Measurements from ENCODE around the gene SRF. TPM values are rescaled to one million over a fixed set of nuclear protein-coding genes. Genes with fewer than 3 reads are reported as not detected.

The SRF gene
- total RNA-seq, 1 experiment from 2014 or later = 31.3 TPM

DNA sequence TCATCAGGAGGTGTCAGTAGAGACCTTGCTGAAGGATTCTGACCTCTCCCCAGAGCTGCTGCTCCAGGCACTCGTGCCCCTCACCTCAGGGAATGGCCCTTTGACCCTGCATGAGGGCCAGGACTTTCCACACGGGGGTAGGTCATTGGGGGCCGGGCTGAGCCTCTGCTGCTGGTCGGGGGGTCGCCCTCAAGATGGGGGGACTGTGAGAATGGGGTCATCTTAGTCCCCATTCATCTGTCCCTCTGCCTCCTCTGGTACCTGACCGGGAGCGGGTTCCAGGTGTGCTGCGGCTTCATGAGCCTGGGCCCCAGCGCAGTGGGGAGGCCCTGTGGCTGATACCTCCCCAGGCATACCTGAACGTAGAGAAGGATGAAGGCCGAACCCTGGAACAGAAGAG is 42.4 kb downstream of the SRF start:
- Histone ChIP-seq H3K36me3 (ENCODE audit: control insufficient read depth, insufficient read depth, low read length) (no peaks in the 10 kb centered on the region), H3K4me3 (ENCODE audit: low read depth, low read length) (no peak overlapping the region), H3K27me3 (replicated peaks; ENCODE audit: control insufficient read depth, insufficient read depth, low read length) (no peaks in the 10 kb centered on the region), H3K9me3 (no peaks in the 10 kb centered on the region), H3K4me1 (no peaks in the 10 kb centered on the region)
- Mint-ChIP-seq H3K36me3 (ENCODE audit: insufficient read depth, unreplicated experiment) (no peaks in the 10 kb centered on the region), H3K4me1 (ENCODE audit: low read depth, unreplicated experiment) (no peaks in the 10 kb centered on the region), H3K27ac (ENCODE audit: unreplicated experiment) (no peak overlapping the region), H3K27me3 (ENCODE audit: insufficient read depth, unreplicated experiment) (no peaks in the 10 kb centered on the region), H3K9me3 (ENCODE audit: unreplicated experiment) (no peaks in the 10 kb centered on the region), H3K4me3 (ENCODE audit: unreplicated experiment) (no peak overlapping the region)
- DNase-seq = no peak
- ChIA-PET POLR2A (no interaction called here), CTCF (no interaction called here)
- intact Hi-C loops (cut with micrococcal nuclease; ENCODE audit: unreplicated experiment) = no loop called here
- TF ChIP-seq, protein P1, sequence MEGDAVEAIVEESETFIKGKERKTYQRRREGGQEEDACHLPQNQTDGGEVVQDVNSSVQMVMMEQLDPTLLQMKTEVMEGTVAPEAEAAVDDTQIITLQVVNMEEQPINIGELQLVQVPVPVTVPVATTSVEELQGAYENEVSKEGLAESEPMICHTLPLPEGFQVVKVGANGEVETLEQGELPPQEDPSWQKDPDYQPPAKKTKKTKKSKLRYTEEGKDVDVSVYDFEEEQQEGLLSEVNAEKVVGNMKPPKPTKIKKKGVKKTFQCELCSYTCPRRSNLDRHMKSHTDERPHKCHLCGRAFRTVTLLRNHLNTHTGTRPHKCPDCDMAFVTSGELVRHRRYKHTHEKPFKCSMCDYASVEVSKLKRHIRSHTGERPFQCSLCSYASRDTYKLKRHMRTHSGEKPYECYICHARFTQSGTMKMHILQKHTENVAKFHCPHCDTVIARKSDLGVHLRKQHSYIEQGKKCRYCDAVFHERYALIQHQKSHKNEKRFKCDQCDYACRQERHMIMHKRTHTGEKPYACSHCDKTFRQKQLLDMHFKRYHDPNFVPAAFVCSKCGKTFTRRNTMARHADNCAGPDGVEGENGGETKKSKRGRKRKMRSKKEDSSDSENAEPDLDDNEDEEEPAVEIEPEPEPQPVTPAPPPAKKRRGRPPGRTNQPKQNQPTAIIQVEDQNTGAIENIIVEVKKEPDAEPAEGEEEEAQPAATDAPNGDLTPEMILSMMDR (IDR thresholded peaks at IDR 0.05; ENCODE audit: insufficient read depth in 1 of 2, low read depth in 1 of 2, low read length in 1 of 2, severe bottlenecking in 1 of 2, unreplicated experiment in 1 of 2) = no peak
- BruUV-seq (replicated peaks) = no TSS peak

DNA sequence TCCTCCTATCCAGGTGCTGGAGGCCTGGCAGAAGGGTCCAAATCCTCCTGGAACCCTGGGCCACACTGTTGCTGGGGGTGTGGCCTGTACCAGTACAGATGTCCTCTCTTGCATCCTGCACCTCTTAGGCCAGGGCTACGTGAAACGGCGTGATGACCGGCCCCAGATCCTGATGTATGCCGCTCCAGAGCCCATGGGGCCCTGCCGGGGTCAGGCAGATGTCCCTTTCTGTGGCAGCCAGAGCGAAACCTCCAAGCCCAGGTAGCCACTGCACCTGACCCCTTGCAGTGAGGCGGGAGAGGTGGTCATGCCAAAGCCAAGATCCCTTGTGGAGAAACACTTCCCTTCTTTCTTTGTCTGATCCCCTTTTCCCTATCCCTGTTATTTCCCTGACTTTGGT is 44.0 kb downstream of the SRF start:
- intact Hi-C loops (cut with micrococcal nuclease; ENCODE audit: unreplicated experiment) = no loop called here
- no peaks in the 10 kb centered on the region for H3K4me1 ChIP-seq
- BruUV-seq (replicated peaks) = no TSS peak
- TF ChIP-seq, protein P1 (IDR thresholded peaks at IDR 0.05; ENCODE audit: insufficient read depth in 1 of 2, low read depth in 1 of 2, low read length in 1 of 2, severe bottlenecking in 1 of 2, unreplicated experiment in 1 of 2) = no peak
- H3K36me3 Mint-ChIP-seq (ENCODE audit: insufficient read depth, unreplicated experiment) = no peaks in the 10 kb centered on the region
- no peaks in the 10 kb centered on the region for H3K9me3 ChIP-seq
- no peak overlapping the region for H3K27ac Mint-ChIP-seq (ENCODE audit: unreplicated experiment)
- POLR2A ChIA-PET = no interaction called here
- H3K4me3 ChIP-seq (ENCODE audit: low read depth, low read length) = no peak overlapping the region
- H3K9me3 Mint-ChIP-seq (ENCODE audit: unreplicated experiment) = no peaks in the 10 kb centered on the region
- no peaks in the 10 kb centered on the region for H3K27me3 Mint-ChIP-seq (ENCODE audit: insufficient read depth, unreplicated experiment)
- no peak overlapping the region for H3K4me3 Mint-ChIP-seq (ENCODE audit: unreplicated experiment)
- no peaks in the 10 kb centered on the region for H3K27me3 ChIP-seq (replicated peaks; ENCODE audit: control insufficient read depth, insufficient read depth, low read length)
- H3K36me3 ChIP-seq (ENCODE audit: control insufficient read depth, insufficient read depth, low read length) = no peaks in the 10 kb centered on the region
- no peak for DNase-seq
- CTCF ChIA-PET = no interaction called here
- H3K4me1 Mint-ChIP-seq (ENCODE audit: low read depth, unreplicated experiment) = no peaks in the 10 kb centered on the region

DNA sequence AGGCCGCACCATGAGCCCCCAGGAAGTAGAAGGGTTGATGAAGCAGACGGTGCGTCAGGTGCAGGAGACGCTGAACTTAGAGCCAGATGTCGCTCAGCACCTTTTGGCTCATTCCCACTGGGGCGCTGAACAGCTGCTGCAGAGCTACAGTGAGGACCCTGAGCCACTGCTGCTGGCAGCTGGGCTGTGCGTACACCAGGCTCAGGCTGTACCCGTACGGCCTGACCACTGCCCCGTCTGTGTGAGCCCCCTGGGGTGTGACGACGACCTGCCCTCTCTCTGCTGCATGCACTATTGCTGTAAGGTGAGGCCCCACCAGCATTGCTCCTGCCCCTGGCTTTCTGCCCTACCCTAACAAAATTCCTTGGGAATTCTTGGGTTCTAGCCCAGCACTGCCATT is 45.1 kb downstream of the SRF start:
- POLR2A ChIA-PET = no interaction called here
- H3K4me3 Mint-ChIP-seq (ENCODE audit: unreplicated experiment) = no peak overlapping the region
- H3K27me3 Mint-ChIP-seq (ENCODE audit: insufficient read depth, unreplicated experiment) = no peaks in the 10 kb centered on the region

More for the DNA sequence above, 45.1 kb downstream of the SRF start:
- Histone ChIP-seq H3K36me3 (ENCODE audit: control insufficient read depth, insufficient read depth, low read length) (no peaks in the 10 kb centered on the region), H3K4me3 (ENCODE audit: low read depth, low read length) (no peak overlapping the region), H3K27me3 (replicated peaks; ENCODE audit: control insufficient read depth, insufficient read depth, low read length) (no peaks in the 10 kb centered on the region), H3K9me3 (no peaks in the 10 kb centered on the region), H3K4me1 (no peaks in the 10 kb centered on the region)
- peaks cover 6% of the 10 kb centered on the region for H3K36me3 Mint-ChIP-seq (ENCODE audit: insufficient read depth, unreplicated experiment)
- CTCF ChIA-PET = no interaction called here
- peak in 1 of 2 experiments; percentile 19 for DNase-seq
- H3K4me1 Mint-ChIP-seq (ENCODE audit: low read depth, unreplicated experiment) = no peaks in the 10 kb centered on the region
- H3K27ac Mint-ChIP-seq (ENCODE audit: unreplicated experiment) = no peak overlapping the region
- no peaks in the 10 kb centered on the region for H3K9me3 Mint-ChIP-seq (ENCODE audit: unreplicated experiment)
- BruUV-seq (replicated peaks) = no TSS peak
- TF ChIP-seq, protein P1 (IDR thresholded peaks at IDR 0.05; ENCODE audit: insufficient read depth in 1 of 2, low read depth in 1 of 2, low read length in 1 of 2, severe bottlenecking in 1 of 2, unreplicated experiment in 1 of 2) = no peak
- intact Hi-C loops (cut with micrococcal nuclease; ENCODE audit: unreplicated experiment) = no loop called here

Measured in Caco-2 (cell line).